Myocyte (in vitro differentiated cells): ENCODE data around the gene MTFP1. TPM values are rescaled to one million over a fixed set of nuclear protein-coding genes. Genes with fewer than 3 reads are reported as not detected.

ENCODE experiments used
- DNase-seq: peaks from one replicate; pipeline ENCODE4 v3.0.0-alpha.2; 2012; ENCODE audit warnings: low read depth
- polyA plus RNA-seq: library from polyadenylated mRNA; unstranded; fragments of >200 nt; gene quantifications from one replicate; pipeline ENCODE4 v1.2.1, GENCODE V29; 2012; ENCODE audit warnings: missing spikeins
- total RNA-seq: library from RNA; depleted of rRNA; stranded (reverse); fragments of >200 nt; gene quantifications from 2 replicates; pipeline ENCODE4 v1.2.3, GENCODE V29; 2014

MTFP1 gene, protein sequence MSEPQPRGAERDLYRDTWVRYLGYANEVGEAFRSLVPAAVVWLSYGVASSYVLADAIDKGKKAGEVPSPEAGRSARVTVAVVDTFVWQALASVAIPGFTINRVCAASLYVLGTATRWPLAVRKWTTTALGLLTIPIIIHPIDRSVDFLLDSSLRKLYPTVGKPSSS
- 10.6 and 16.3 TPM in 2 replicates for total RNA-seq
- 14.9 TPM for polyA plus RNA-seq

DNA sequence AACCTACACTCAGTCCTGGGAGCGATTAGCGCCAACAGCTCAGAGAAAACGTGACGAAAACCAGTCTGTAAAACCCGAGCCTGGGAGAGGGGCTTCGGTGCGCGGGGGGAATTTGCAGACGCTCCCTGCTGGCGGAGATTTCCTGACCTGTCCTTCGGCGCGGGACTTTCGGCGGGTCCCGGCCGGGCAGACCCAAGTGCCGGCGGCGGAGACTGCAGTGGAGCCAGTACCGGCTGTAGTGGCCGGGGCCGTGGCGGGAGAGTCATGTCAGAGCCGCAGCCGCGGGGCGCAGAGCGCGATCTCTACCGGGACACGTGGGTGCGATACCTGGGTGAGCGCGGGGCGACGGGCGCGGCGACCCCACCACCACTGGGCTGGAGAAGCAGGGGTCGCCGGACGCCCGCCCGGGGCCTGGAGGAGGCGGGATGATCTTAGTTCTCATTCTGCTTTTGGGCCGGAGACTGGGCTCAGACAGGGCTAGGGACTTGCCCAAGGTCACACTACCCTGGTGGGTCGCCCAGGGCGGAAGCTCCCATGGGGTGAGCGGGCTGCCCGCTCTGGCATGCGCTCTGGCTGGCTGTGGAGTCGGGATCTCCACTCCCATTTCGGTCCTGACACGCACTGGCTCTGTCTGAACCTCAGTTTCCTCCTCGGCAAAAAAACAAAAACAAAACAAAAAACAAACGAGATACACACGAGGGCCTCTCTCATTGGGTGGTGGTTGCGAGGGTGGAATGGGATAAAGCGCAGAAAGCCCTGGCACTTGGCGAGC is at the start of gene MTFP1:
Gene MTFP1 (plus strand): TSS at position 153 of the 772 bp plus-strand sequence. CDS start 112 bp downstream, at position 265.
- peak; percentile 73 for DNase-seq

DNA sequence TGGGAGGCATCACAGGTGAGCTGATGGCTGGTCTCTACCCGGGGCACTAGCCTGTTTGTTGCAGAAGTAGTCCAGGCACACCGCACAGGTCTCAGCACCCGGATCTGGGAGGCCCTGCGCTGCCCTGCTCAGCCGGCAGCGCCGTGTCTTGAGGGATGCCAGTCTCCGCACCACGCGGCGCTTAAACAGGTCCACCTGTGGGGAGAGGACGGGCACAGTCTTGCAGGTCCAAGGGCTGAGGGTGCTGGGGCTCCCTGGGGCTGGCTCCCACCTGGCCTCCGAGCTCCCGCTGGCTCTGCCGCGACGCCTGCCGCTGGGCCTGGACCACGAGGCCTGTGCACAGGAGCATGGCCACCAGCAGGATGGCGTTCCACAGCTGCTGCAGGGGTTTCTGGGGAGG is 45.6 kb upstream of the MTFP1 start:
- no peak for DNase-seq

DNA sequence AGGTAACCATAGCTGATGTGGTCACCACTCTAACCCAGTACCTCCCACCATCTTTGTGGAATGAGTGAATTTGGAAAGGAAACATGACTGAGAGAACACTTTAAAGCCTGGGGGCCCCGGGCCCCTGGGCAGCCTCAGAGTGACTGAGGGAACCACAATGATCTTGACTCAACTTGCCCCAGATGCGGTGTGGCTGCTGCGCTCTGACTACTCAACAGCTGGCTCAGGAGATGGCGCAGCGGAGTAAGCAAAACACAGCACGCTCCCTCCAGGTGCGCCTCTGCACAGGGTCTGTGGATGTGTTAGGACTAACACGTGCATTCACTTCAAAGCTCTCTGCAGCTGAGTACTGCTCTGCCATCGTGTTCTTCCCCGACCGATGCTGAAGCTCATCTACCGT is 44.3 kb upstream of the MTFP1 start:
- no peak for DNase-seq

DNA sequence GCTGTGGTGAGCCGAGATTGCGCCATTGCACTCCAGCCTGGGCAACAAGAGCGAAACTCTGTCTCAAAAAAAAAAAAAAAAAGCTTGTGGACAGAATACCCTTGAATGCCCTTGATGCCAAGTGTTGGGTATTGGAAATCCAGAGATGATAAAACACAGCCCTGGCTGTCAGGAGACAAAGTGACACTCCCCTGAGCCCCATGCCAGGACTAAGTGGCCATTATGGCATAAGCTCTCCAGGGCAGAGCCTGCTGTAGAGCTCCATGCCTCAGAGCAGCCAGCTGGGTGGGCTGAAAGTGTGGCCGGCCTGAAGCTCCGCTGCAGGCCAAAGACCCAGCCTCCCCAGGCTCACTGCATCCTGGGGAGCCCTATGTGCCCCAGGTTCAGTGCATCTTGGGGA is 43.2 kb upstream of the MTFP1 start:
- no peak for DNase-seq

DNA sequence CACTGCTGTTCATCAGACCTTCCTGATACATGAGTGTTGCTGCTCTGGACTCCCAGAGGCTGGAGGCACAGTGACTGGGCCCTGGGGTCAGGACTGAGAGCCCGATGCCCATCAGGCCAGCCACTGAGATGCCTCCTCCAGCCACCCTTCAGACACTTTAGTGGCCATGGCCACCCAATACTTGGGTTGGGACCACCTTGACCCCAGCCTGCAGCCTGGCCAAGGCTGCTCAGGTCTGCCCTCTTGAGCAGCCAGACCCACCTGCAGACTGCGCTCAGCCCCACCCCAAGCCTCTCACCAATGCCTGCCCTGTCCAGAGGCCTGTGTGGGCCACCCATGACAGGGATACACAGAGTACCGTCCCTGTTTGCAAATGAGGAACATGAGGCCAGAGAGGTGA is 42.5 kb upstream of the MTFP1 start:
- no peak for DNase-seq

DNA sequence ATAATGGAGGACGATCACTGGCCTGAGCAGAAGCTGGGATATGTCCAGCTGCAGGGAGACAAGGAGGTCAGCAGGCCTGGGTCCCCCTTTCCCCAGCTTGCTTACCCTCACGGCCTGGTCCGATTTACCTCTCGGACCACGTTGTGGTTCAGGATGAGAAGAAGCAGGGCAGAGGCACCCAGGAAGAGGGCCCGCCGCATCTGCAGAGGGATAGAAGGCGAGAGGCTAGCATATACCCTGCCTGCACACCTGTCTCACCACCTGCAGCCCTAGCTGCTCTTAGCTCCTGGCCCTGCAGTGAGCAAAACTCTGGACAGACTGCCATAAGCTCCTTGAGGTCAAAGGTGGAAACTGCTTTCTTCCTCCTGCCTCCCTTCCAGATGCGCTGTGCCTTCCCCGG is 39.6 kb upstream of the MTFP1 start:
- DNase-seq: no peak

DNA sequence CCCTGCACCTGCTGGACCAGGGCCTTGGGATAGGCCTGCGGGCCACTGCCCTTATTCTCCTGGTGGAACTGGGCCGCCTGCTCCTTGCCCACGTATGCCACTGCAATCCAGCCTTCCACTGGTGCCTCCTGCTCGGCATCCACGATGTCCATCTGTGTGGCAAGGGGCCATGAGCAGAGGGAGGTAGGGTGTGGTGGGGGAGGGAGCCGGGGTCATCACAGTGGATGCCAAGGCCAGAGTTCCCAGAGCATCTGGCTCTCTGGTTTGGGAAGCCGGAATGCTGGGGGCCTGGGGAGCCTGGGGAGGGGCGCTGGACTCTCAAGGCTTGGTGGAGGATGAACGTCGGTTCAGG is 39.0 kb upstream of the MTFP1 start:
- no peak for DNase-seq

DNA sequence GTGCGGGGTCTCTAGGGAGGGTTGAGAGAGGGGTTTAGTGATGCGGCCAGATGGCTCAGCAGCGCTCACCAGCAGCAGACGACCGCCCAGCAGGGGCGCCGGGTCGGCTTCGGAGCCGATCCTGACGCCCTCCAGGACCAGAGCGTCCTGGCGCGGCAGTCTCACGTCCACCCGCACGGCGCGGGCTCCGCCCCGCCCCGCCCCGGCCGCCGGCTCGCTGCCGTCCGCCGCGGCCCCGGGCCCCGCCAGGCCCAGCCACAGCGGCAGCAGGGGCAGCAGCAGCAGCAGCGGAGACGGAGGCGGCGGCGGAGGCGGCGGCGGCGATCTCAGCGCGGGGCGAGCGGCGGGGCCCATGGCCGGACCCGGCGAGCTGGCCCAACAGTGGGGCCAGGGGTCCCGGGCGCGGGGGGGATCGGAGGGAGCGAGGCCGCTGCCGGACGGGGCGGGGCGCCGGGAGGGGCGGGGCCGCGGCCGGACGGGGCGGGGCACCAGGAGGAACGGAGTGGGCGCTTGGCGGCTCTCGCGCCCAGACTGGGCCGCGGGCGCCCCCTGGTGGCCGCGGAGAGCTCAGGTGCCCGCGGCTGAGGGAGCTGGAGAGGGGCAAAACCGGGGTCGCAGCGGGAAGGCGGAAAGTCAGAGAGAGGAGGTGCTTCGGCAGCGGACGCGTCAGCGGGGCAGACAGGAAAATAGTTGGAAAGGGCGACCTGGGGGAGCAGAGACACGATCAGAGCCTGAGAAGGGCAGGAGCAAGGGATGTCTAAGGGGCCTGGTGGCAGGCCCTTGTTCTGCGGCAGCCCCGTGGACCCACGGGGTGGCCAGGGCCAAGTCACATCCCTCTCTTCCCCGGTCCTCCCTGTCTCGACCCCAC is 38.4 kb upstream of the MTFP1 start, which contains the start of gene RNF215:
Gene RNF215 (minus strand): TSS at position 452 of the 868 bp plus-strand sequence. CDS start 98 bp downstream, at position 354.
- DNase-seq: peak; percentile 78

DNA sequence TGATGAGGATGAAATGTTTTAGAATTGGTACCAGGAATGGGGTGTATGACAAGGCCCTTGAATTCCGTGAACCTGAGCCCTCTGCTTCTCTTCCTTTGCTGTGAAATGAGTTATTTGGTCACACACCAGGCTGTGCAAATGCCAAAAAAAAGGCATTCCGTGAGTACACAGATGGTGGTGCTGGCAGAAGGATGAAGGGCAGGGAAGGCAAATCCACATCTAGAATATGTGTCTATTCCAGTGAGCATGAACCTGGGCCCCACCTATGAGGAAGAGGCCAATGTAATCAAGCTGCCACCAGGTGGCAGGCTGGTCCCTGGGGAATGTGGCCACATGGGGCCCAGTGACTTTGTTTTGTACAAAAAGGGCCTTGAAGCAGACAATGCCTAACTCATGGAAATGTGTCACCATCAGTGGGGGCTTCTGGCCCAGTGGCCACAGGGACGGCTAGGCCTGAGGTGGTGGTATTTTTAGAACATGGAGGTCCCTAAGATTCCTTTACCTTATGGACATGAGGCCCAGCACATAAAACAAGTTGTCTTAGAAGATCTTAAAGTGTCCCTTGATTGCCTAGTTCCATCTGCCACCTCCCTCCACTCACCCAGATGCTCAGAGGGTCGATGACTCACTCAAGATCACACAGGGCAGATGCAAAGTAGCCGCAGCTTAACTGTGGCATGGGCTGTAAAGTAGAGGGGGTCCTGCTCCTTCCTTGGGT is 34.4 kb upstream of the MTFP1 start:
- peak; percentile 75 for DNase-seq

DNA sequence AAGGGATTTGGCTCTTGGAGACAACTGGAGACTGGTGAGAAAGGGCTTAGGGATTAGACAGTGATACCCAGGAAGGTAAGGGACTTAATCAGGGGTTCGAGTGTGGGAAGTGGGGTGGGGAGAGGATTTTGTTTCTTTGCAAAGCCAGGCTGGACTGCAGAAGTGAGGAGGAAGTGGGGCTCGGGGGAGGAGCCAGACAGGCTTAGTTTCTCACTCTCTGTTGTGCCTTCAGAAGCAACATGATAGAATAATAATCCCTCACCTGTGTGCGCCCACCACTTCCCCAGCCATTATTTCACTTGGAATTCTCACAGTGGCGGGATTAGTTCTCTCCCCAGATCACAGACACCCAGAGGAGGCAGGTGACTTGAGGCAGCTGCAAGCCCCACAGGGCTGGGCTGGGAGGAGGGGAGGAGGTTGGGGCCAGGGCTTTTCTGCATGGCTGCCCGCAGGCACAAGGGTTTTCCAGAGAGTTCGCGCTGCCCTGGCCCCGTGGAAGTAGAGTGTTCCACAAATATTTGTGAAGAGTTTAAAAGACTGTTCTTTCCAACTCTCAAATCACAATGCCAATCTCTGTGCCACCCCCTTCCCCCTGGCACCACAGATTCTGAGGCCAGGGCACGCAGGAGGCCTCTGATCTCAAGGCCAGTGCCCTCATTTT is 32.8 kb upstream of the MTFP1 start:
- peak; percentile 40 for DNase-seq

DNA sequence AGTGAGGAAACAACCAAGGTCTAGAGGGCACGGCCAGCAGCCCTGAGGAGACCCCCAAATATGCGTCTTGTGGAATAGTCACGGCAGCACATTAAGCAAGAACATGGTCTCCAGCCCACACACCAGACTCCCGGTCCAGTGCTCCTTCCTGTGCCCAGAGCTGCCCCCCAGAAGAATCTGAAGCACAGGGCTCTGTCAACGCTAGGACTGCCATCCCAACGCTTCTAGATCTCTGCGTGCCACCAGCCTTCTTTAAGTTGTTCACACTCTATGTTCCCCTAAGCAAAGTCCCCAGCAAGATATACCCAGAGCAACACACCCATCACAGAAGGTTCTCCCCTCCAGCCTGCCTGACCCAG is 32.3 kb upstream of the MTFP1 start:
- no peak for DNase-seq

DNA sequence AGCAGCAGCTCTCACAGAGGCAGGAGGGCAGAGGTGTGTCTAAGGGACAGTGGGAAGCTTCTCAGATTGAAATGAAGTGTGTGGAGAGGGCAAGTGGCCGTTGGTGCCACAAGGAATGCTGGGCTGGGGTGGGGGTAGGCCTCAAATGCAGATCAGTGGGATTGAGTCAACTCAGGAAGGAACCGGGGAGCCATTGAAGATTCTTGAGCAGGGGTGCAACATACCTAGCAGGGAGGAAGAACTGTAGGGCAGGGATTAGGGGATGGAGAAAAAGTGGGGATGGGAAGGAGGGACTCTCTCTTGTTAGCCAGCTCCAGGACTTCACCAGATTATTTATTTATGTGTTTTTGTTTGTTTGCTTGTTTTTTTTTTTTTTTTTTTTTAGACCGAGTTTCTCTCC is 31.7 kb upstream of the MTFP1 start:
- DNase-seq: no peak

DNA sequence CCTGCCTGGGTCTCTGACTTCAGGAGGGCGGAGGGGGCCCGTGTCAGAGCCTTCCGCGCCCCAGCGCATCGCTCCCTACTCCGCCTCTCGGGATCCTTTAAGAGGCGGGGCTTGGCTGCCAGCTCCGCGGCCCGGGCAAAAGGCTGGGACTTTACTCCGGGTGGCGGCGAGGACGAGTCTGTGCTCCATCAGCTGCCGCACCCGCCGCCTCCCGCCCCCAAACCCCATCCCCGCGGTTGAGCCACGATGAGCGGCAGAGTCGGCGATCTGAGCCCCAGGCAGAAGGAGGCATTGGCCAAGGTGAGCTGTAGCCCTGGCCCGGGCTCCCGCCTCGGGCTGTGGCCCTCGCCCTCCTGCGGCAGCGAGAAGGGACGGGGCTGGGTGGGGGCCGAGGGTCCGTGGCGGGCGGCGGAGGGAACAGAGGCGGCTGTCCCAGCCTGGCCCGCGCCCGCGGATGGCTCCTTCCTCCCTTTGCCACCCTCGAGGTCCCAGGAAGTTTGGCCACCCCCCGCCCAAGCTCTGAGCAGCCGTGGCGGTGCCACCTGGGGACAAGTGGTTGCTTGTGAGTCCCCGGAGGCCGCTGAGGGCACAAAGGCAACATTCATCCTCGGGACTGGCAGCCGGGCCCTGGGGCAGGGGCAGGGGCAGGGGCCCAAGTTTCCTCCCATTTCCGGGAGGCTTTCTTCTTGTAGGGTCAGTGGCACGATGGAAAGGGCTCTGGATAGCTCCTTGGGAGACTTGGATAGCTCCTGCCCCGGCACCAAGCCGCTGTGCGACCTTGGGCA is 28.5 kb upstream of the MTFP1 start, which contains the start of gene SEC14L2:
Gene SEC14L2 (plus strand): TSS at position 148 of the 785 bp plus-strand sequence. CDS start 99 bp downstream, at position 247.
- DNase-seq: peak; percentile 68

DNA sequence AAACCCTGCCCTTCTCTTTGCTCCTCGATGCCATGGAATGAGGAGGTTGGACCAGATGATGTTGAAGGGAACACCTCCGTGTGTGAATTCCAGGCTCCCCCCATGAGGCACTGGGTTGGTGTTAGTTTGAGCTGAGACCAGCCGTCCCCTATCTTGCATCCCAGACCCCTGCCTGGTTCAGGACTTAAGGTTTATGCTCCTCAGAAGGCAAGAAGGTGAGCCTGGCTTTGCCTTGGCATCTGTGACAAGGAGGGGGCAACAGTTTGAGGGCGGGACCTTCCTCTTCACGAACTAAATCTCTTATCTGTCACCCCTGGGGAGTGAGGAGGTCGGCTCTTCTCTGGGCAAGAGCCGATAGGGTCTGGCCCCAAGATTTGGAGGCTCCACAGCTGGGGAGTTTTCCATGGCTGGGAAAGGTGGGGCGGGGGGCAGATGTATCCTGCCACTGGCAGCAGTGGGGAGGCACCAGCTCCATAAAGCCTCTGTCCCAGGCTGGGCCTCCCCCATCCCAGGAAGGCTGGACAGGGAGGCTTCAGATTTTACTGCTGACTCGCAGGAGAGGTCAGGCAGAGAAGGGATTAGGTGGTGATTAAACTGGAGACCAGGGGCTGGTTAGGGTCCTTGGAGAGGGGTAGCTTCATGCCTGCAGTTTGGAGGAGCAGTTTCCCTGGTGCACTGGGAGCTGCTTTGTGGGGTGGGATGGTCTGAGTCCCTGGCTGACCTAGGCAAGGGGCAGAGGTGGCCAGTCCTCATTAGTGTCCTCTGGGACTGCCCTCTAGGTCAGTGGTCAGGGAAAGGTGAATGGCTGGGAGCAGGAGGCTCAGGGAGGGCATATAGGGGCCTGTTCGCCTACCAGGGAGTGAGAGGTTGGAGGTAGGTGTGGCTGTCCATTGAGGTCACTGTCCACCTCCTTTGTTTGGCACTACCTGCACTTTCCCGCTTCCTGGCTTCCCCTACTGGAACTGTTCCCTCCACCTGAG is 27.6 kb upstream of the MTFP1 start:
- DNase-seq: no peak

DNA sequence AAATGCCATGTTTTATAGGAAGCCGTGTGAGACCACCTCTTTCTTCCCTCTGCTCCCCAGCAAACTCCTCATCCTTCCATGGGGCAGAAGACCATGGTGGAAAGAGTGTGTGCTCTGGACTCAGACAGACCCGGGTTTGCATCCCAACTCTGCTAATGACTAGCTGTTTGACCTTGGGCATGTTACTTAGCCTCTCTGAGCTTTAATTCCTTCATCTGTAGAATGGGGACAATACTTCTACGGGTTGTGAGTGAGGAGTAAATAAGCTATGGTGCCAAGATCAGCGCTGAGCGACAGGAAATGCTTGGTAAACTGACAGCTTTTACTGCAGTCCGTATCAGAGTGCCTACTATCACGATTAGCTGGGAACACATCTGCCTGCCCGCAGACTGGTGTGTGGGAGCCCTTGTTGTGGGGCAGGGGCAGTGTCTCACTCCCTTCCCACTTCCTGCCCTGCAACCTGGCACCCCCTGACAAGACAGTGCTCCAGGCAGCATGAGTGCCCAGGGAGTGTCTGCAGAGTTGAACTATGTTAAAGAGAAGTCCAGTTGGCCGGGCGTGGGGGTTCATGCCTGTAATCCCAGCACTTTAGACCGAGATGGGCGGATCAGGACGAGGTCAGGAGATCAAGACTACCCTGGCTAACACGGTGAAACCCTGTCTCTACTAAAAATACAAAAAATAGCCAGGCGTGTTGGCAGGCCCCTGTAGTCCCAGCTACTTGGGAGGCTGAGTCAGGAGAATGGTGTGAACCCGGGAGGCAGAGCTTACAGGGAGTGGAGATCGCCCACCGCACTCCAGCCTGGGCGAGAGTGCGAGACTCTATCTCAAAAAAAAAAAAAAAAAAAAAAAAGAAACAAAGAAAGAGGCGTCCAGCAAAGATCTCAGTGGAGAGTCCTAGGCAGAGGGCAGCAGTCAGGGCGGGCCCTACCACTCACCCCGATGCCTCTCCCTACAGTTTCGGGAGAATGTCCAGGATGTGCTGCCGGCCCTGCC is 26.6 kb upstream of the MTFP1 start:
- DNase-seq: peak; percentile 19

DNA sequence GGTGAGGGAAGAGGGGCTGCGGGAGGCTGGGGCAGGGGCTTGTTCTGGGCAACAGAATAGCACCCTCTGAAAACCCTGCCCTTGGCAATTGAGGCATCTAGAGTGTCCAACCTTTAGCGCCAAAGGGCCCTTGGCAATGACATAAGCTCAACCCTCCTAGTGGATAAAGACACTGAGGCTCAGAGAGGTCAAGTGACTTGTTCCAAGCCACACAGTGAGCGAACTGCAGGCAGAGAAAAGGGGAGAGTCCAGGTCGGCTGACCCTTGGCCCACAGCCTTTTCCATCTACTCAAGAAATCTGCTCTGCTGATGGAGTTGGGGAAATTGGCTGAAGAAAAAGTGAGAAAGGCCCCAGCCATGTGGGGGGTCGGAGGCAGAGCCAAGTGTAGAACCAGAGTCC is 25.9 kb upstream of the MTFP1 start:
- no peak for DNase-seq

DNA sequence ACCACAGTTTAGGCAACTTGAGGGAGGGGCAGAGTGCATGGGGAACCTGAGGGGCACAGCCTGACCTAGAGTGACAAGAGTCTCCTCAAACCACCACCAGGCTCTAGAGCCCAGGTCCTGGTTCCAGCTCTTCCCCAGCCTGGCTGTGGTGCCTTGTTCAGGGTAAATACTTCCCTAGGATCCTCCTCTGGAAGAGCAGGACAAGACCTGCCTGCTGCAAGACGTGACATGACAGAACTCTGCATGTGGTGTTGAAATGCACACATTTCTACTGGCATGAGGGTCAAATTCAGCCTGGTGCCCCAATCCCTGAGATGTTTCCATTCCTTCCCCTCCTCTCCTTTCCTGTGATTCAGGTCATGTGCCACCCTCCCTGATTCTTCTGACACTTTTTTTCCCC is 25.4 kb upstream of the MTFP1 start:
- no peak for DNase-seq
